Ectodermal cell (in vitro differentiated cells): ENCODE measurements around the gene ATP5PB. TPM values are rescaled to one million over a fixed set of nuclear protein-coding genes. Genes with fewer than 3 reads are reported as not detected.

ENCODE experiments used
- H3K27ac ChIP-seq: 2 replicates; pipeline ENCODE4 v1.7.0; 2013; ENCODE audit warnings: mild to moderate bottlenecking, low read depth, low read length; ENCODE audit not compliant: insufficient read depth, poor library complexity, severe bottlenecking
- H3K27me3 ChIP-seq: 2 replicates; pipeline ENCODE4 v1.7.0; 2013; ENCODE audit warnings: mild to moderate bottlenecking, low read length; ENCODE audit not compliant: insufficient read depth, control insufficient read depth, poor library complexity, severe bottlenecking
- H3K36me3 ChIP-seq: one replicate; pipeline ENCODE4 v1.7.0; 2013; ENCODE audit warnings: low read length; ENCODE audit not compliant: control insufficient read depth, insufficient read depth
- H3K4me1 ChIP-seq: one replicate; pipeline ENCODE4 v1.7.0; 2013; ENCODE audit warnings: low read length; ENCODE audit not compliant: control insufficient read depth, insufficient read depth
- H3K4me3 ChIP-seq: 2 replicates; pipeline ENCODE4 v1.7.0; 2013; ENCODE audit warnings: low read depth, low read length, control low read depth; ENCODE audit not compliant: insufficient read depth
- H3K9me3 ChIP-seq: 2 replicates; pipeline ENCODE4 v1.7.0; 2013; ENCODE audit warnings: mild to moderate bottlenecking, low read length, moderate library complexity; ENCODE audit not compliant: control insufficient read depth
- WGBS, 2 experiments: methylation state at CpG; one replicate each; pipeline ENCODE4 v1.1.7; 2013; ENCODE audit warnings: missing lambda C conversion rate in 2 of 2; 5-methylcytosine and 5-hydroxymethylcytosine counted together
- polyA plus RNA-seq, 4 experiments: library from polyadenylated mRNA; stranded (reverse); fragments of 50-300 nt; gene quantifications; one replicate each; pipeline ENCODE4 v1.2.3, GENCODE V29; 2013

Gene ATP5PB
- polyA plus RNA-seq (2013, experiment 1 of 4), result 392 TPM
- polyA plus RNA-seq (2013, experiment 2 of 4), result 342 TPM
- 339 TPM for polyA plus RNA-seq (2013, experiment 3 of 4)
- polyA plus RNA-seq (2013, experiment 4 of 4), result 366 TPM

- H3K27me3 ChIP-seq, result no peaks in the 10 kb centered on the region
- H3K27ac ChIP-seq, result peak within 1 kb of the TSS; percentile 50
- peak within 1 kb of the TSS; percentile 97 for H3K4me3 ChIP-seq
- WGBS, 2 experiments, result 0% methylated on average over 54 of the region's 54 CpGs
- H3K36me3 ChIP-seq, result peaks cover 19% of the 10 kb centered on the region
- peaks cover 10% of the 10 kb centered on the region for H3K4me1 ChIP-seq
- H3K9me3 ChIP-seq, result no peaks in the 10 kb centered on the region
Measured at GRCh38 chr1:111448918-111449702, at the start of gene ATP5PB, which contains the start of gene WDR77. ATP5PB (plus strand) TSS chr1:111449464; CDS start chr1:111449542, 78 bp downstream. WDR77 (minus strand) TSS chr1:111449256; CDS start chr1:111449169, 87 bp downstream.

- no peaks in the 10 kb centered on the region for H3K4me1 ChIP-seq
- WGBS, 2 experiments, result 59 to 61% methylated on average over 6 to 8 of the region's 9 CpGs
- no peaks in the 10 kb centered on the region for H3K27me3 ChIP-seq
- H3K4me3 ChIP-seq, result no peak overlapping the region
- no peak overlapping the region for H3K27ac ChIP-seq
- no peaks in the 10 kb centered on the region for H3K9me3 ChIP-seq
- no peaks in the 10 kb centered on the region for H3K36me3 ChIP-seq
Measured at GRCh38 chr1:111399792-111400610, 49.3 kb upstream of the ATP5PB start.

GRCh38 chr1:111402083-111402482, 47.2 kb upstream of the ATP5PB start:
- Histone ChIP-seq H3K27ac (no peak overlapping the region), H3K4me1 (no peaks in the 10 kb centered on the region), H3K9me3 (no peaks in the 10 kb centered on the region), H3K4me3 (no peak overlapping the region), H3K27me3 (no peaks in the 10 kb centered on the region), H3K36me3 (no peaks in the 10 kb centered on the region)
- WGBS, 2 experiments, result 95 to 97% methylated on average over 5 of the region's 5 CpGs

GRCh38 chr1:111404588-111404987, 44.7 kb upstream of the ATP5PB start:
- Histone ChIP-seq H3K27ac (no peak overlapping the region), H3K4me1 (no peaks in the 10 kb centered on the region), H3K4me3 (no peak overlapping the region), H3K9me3 (no peaks in the 10 kb centered on the region), H3K27me3 (no peaks in the 10 kb centered on the region), H3K36me3 (no peaks in the 10 kb centered on the region)
- WGBS, 2 experiments, result 64 to 70% methylated on average over 4 of the region's 4 CpGs

- no peaks in the 10 kb centered on the region for H3K4me1 ChIP-seq
- no peaks in the 10 kb centered on the region for H3K36me3 ChIP-seq
Measured at GRCh38 chr1:111406321-111406768, 42.9 kb upstream of the ATP5PB start.

GRCh38 chr1:111407301-111407700, 42.0 kb upstream of the ATP5PB start:
- no peaks in the 10 kb centered on the region for H3K36me3 ChIP-seq
- no peaks in the 10 kb centered on the region for H3K4me1 ChIP-seq
- 72 to 73% methylated on average over 6 of the region's 6 CpGs for WGBS, 2 experiments
- H3K4me3 ChIP-seq, result no peak overlapping the region
- H3K27me3 ChIP-seq, result no peaks in the 10 kb centered on the region
- no peaks in the 10 kb centered on the region for H3K9me3 ChIP-seq
- no peak overlapping the region for H3K27ac ChIP-seq

More at GRCh38 chr1:111406321-111406768, 42.9 kb upstream of the ATP5PB start:
- H3K4me3 ChIP-seq, result no peak overlapping the region
- no peak overlapping the region for H3K27ac ChIP-seq
- no peaks in the 10 kb centered on the region for H3K27me3 ChIP-seq
- 45 to 81% methylated on average over 1 to 2 of the region's 2 CpGs for WGBS, 2 experiments
- no peaks in the 10 kb centered on the region for H3K9me3 ChIP-seq

- Histone ChIP-seq H3K27me3 (no peaks in the 10 kb centered on the region), H3K4me1 (no peaks in the 10 kb centered on the region), H3K4me3 (no peak overlapping the region), H3K36me3 (no peaks in the 10 kb centered on the region), H3K9me3 (no peaks in the 10 kb centered on the region), H3K27ac (no peak overlapping the region)
- 83 to 100% methylated on average over 2 of the region's 2 CpGs for WGBS, 2 experiments
Measured at GRCh38 chr1:111412839-111413238, 36.4 kb upstream of the ATP5PB start.

GRCh38 chr1:111414756-111415155, 34.5 kb upstream of the ATP5PB start:
- 94% methylated on average over 2 of the region's 2 CpGs for WGBS, 2 experiments
- H3K27me3 ChIP-seq, result no peaks in the 10 kb centered on the region
- H3K4me1 ChIP-seq, result no peaks in the 10 kb centered on the region
- no peak overlapping the region for H3K27ac ChIP-seq
- no peaks in the 10 kb centered on the region for H3K36me3 ChIP-seq
- H3K4me3 ChIP-seq, result no peak overlapping the region
- H3K9me3 ChIP-seq, result no peaks in the 10 kb centered on the region

- WGBS, 2 experiments, result 85 to 94% methylated on average over 3 of the region's 3 CpGs
- H3K27me3 ChIP-seq, result no peaks in the 10 kb centered on the region
- no peaks in the 10 kb centered on the region for H3K36me3 ChIP-seq
- no peaks in the 10 kb centered on the region for H3K9me3 ChIP-seq
- no peaks in the 10 kb centered on the region for H3K4me1 ChIP-seq
- no peak overlapping the region for H3K27ac ChIP-seq
- H3K4me3 ChIP-seq, result no peak overlapping the region
Measured at GRCh38 chr1:111415461-111415860, 33.8 kb upstream of the ATP5PB start.

GRCh38 chr1:111417755-111418154, 31.5 kb upstream of the ATP5PB start:
- H3K27me3 ChIP-seq, result no peaks in the 10 kb centered on the region
- H3K4me3 ChIP-seq, result no peak overlapping the region
- H3K9me3 ChIP-seq, result no peaks in the 10 kb centered on the region
- WGBS, 2 experiments, result 97 to 100% methylated on average over 1 of the region's 1 CpG
- no peaks in the 10 kb centered on the region for H3K4me1 ChIP-seq
- H3K36me3 ChIP-seq, result no peaks in the 10 kb centered on the region
- H3K27ac ChIP-seq, result no peak overlapping the region
